Mucosa of rectum (tissue), 2 donors: Measurements from ENCODE around the gene TNFRSF21.

Experiments used
- H3K27ac ChIP-seq, 2 donors: one replicate each; pipeline ENCODE4 v1.7.0; 2013; ENCODE audit warnings: inconsistent platforms in 2 of 2, low read depth in 2 of 2, low read length in 2 of 2
- H3K27me3 ChIP-seq, 2 donors: one replicate each; pipeline ENCODE4 v1.7.0; 2013; ENCODE audit warnings: low read length in 2 of 2; ENCODE audit not compliant: control insufficient read depth in 2 of 2, insufficient read depth in 2 of 2
- H3K36me3 ChIP-seq, 2 donors: one replicate each; pipeline ENCODE4 v1.7.0; 2013; ENCODE audit warnings: low read length in 2 of 2; ENCODE audit not compliant: control insufficient read depth in 2 of 2, insufficient read depth in 2 of 2
- H3K4me1 ChIP-seq, 2 donors: one replicate each; pipeline ENCODE4 v1.7.0; 2013; ENCODE audit warnings: low read length in 2 of 2, mild to moderate bottlenecking in 1 of 2; ENCODE audit not compliant: control insufficient read depth in 2 of 2, insufficient read depth in 2 of 2
- H3K4me3 ChIP-seq, 2 donors: one replicate each; pipeline ENCODE4 v1.7.0; 2013; ENCODE audit warnings: low read length in 2 of 2
- H3K9ac ChIP-seq, 2 donors: one replicate each; pipeline ENCODE4 v1.7.0; 2013; ENCODE audit warnings: low read length in 2 of 2, low read depth in 1 of 2, mild to moderate bottlenecking in 1 of 2
- H3K9me3 ChIP-seq, 2 donors: one replicate each; pipeline ENCODE4 v1.7.0; 2013; ENCODE audit warnings: low read length in 2 of 2; ENCODE audit not compliant: control insufficient read depth in 2 of 2
- donor health status: healthy.
- donor health status: Normal muscosa, but diverticular disease.

Gene TNFRSF21

DNA sequence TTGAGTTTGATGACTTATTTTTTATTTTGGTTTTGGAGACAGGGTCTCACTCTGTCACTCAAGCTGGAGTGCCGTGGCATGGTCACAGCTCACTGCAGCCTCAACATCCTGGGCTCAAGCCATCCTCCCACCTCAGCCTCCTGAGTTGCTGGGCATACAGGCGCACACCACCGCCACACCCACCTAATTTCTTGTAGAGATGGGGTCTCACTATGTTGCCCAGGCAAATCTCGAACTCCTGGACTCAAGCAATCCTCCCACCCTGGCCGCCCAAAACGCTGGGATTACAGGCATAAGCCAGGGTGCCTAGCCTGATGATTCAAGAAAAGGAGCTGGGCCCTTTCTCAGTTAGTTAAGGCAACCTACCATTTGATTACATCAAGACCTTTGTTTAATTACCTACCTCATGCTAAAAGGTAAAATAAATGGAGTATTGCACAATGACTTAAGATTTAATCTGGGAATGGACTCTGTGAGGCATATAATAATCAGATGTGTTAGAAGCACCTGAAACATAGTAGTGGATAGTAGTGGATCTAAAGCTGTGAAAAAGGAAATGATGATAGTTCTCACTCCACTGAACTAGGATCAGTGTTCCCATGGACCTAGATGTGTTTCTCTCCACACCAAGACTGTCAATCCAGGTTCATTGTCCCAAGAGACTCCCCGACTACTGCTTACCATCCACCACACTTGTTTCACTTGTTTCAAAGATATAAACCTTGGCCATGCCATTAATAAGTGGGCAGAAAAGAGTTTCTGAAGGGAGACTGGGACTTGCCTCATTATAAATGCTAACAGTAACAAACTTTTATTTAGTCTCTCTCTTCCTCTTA, 2.1 kb downstream of the TNFRSF21 start:
- H3K27me3 ChIP-seq = peaks cover 0 to 2% of the 10 kb centered on the region in 2 donors
- H3K4me3 ChIP-seq = peak overlapping the region; percentile 81 to 86
- peak overlapping the region; percentile 89 to 91 for H3K9ac ChIP-seq
- no peaks in the 10 kb centered on the region for H3K36me3 ChIP-seq
- H3K27ac ChIP-seq = no peak overlapping the region
- H3K4me1 ChIP-seq = peaks cover 2 to 24% of the 10 kb centered on the region in 2 donors
- H3K9me3 ChIP-seq = no peaks in the 10 kb centered on the region

GRCh38 chr6:47306887-47307286, 2.8 kb downstream of the TNFRSF21 start:
- Histone ChIP-seq H3K9ac (no peak overlapping the region), H3K27me3 (peaks cover 0 to 2% of the 10 kb centered on the region in 2 donors), H3K4me1 (peaks cover 2 to 29% of the 10 kb centered on the region in 2 donors), H3K4me3 (no peak overlapping the region), H3K27ac (no peak overlapping the region), H3K36me3 (no peaks in the 10 kb centered on the region), H3K9me3 (no peaks in the 10 kb centered on the region)

GRCh38 chr6:47303861-47304260, 5.8 kb downstream of the TNFRSF21 start:
- Histone ChIP-seq H3K9me3 (no peaks in the 10 kb centered on the region), H3K4me1 (peaks cover 2 to 40% of the 10 kb centered on the region in 2 donors), H3K36me3 (no peaks in the 10 kb centered on the region), H3K27me3 (peaks cover 0 to 2% of the 10 kb centered on the region in 2 donors), H3K4me3 (no peak overlapping the region), H3K27ac (peak overlapping the region in 1 of 2 donors; percentile 47), H3K9ac (no peak overlapping the region)

DNA sequence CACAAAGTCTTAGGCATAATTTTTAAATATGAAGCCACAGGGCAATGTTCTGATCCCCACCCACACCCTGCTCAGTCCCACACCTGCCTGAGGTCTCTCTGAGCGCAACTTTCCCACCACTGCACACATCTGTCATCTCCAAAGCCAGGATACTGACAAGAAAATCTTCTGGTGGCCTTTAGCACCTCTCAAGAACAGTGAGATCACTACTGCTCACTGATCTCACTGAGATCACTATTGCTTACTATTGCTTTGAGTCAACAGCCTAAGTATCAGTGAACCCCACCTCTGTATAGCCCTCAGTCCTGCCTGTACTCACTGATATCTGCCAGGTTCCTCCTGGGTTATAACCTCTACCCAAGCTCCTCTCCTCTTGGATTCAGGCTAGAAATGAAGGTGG, 6.4 kb downstream of the TNFRSF21 start:
- Histone ChIP-seq H3K4me1 (peaks cover 2 to 44% of the 10 kb centered on the region in 2 donors), H3K27ac (peak overlapping the region in 1 of 2 donors; percentile 47), H3K9ac (no peak overlapping the region), H3K27me3 (peaks cover 0 to under 1% of the 10 kb centered on the region in 2 donors), H3K4me3 (no peak overlapping the region), H3K9me3 (no peaks in the 10 kb centered on the region), H3K36me3 (no peaks in the 10 kb centered on the region)

GRCh38 chr6:47302043-47302442, 7.7 kb downstream of the TNFRSF21 start:
- H3K27me3 ChIP-seq = no peaks in the 10 kb centered on the region
- H3K4me3 ChIP-seq = no peak overlapping the region
- H3K9me3 ChIP-seq = no peaks in the 10 kb centered on the region
- no peak overlapping the region for H3K27ac ChIP-seq
- no peaks in the 10 kb centered on the region for H3K36me3 ChIP-seq
- H3K4me1 ChIP-seq = peaks cover 2 to 35% of the 10 kb centered on the region in 2 donors
- H3K9ac ChIP-seq = no peak overlapping the region

DNA sequence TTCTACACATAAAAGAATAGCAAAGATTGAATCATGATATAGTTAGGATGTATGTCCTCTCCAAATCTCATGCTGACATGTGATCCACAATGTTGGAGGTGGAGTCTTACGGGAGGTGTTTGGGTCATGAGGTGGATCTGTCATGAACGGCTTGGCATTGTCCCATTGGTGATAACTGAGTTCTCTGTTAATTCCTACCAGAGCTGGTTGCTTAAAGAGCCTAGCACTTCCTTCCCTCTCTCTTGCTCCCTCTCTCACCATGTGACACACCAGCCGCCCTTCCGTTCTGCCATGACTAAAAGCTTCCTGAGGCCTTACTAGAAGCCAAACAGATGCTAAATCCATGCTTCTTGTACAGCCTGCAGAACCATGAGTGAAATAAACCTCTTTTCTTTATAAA, 8.3 kb downstream of the TNFRSF21 start:
- Histone ChIP-seq H3K4me1 (peaks cover 2 to 35% of the 10 kb centered on the region in 2 donors), H3K9ac (no peak overlapping the region), H3K27ac (no peak overlapping the region), H3K9me3 (no peaks in the 10 kb centered on the region), H3K27me3 (no peaks in the 10 kb centered on the region), H3K4me3 (no peak overlapping the region), H3K36me3 (no peaks in the 10 kb centered on the region)

- H3K36me3 ChIP-seq = no peaks in the 10 kb centered on the region
- no peaks in the 10 kb centered on the region for H3K27me3 ChIP-seq
- H3K9ac ChIP-seq = no peak overlapping the region
- H3K4me1 ChIP-seq = peaks cover 2 to 32% of the 10 kb centered on the region in 2 donors
- H3K9me3 ChIP-seq = no peaks in the 10 kb centered on the region
- no peak overlapping the region for H3K4me3 ChIP-seq
- H3K27ac ChIP-seq = no peak overlapping the region
Measured at GRCh38 chr6:47300417-47300816, 9.3 kb downstream of the TNFRSF21 start.

- H3K36me3 ChIP-seq = no peaks in the 10 kb centered on the region
- no peaks in the 10 kb centered on the region for H3K27me3 ChIP-seq
- no peak overlapping the region for H3K27ac ChIP-seq
- H3K9me3 ChIP-seq = no peaks in the 10 kb centered on the region
- H3K9ac ChIP-seq = no peak overlapping the region
- H3K4me3 ChIP-seq = no peak overlapping the region
- H3K4me1 ChIP-seq = peaks cover 2 to 32% of the 10 kb centered on the region in 2 donors
Measured at GRCh38 chr6:47299965-47300364, 9.7 kb downstream of the TNFRSF21 start.

GRCh38 chr6:47298475-47298874, 11.2 kb downstream of the TNFRSF21 start:
- H3K9ac ChIP-seq = no peak overlapping the region
- H3K4me3 ChIP-seq = no peak overlapping the region
- no peaks in the 10 kb centered on the region for H3K36me3 ChIP-seq
- H3K4me1 ChIP-seq = peaks cover 0 to 23% of the 10 kb centered on the region in 2 donors
- no peaks in the 10 kb centered on the region for H3K27me3 ChIP-seq
- H3K27ac ChIP-seq = no peak overlapping the region
- H3K9me3 ChIP-seq = no peaks in the 10 kb centered on the region

DNA sequence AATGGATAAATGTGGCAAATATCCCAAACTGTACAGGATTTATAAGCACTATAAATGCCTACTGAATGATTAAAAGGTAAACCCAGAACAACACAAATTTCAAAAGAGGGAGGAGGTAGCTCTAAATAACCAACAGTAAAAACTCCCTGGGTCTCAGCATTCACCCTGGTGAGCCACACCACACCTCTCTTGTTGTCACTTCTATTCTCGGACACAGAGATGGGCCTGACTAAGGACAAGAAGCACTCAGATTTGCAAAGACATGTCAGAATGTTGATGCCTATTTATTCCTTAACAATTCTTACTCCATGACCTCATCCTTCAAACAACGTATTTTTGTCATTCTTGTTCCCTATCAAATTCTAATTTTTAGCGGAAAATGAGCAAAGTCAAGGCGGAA, 14.7 kb downstream of the TNFRSF21 start:
- no peaks in the 10 kb centered on the region for H3K27me3 ChIP-seq
- peaks cover 0 to 11% of the 10 kb centered on the region in 2 donors for H3K4me1 ChIP-seq
- no peak overlapping the region for H3K9ac ChIP-seq
- no peaks in the 10 kb centered on the region for H3K36me3 ChIP-seq
- H3K9me3 ChIP-seq = peaks cover 0 to 2% of the 10 kb centered on the region in 2 donors
- no peak overlapping the region for H3K4me3 ChIP-seq
- no peak overlapping the region for H3K27ac ChIP-seq
